HG03159 (cell line): Measurements from ENCODE around the gene IFT22.
A peak's percentile ranks its signal among the peaks of the same experiment; 100 is the strongest.
"Not testable (repeated sequence)": the region's sequence is repeated elsewhere in the genome, so short reads cannot be mapped to it uniquely, and the experiment has no call there.

Experiments used
- ATAC-seq: cut with Tn5 transposase; IDR thresholded peaks from one replicate; pipeline ENCODE4 v1.9.1; 2021; ENCODE audit warnings: mild to moderate bottlenecking, moderate library complexity; ENCODE audit not compliant: unreplicated experiment

Gene IFT22

GRCh38 chr7:101321491-101322401 lies at the start of gene IFT22:
Gene IFT22 (minus strand): TSS chr7:101321812. CDS start chr7:101321709, 103 bp downstream.
- peak; percentile 92 for ATAC-seq

DNA sequence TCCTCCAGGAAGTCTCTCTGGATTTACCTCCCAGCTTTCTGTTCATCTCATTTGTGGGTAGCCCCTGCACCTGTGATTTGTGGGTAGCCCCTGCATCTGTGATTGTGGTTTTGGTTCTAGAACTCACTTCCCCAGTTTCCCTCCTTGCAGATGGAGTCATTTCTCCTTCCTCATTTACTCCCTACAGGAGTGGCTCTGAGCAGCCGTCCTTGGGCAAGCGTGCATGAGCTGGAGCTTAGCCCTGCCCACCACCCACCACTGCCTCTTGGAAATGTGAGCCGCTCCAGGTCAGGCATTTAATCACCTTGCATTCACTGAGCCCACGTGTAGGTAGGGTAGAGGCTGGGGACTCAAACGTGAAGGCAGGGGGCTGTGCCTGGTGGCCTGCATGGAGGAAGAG lies 49.2 kb upstream of the IFT22 start:
- no peak for ATAC-seq

GRCh38 chr7:101368422-101369165 lies 47.0 kb upstream of the IFT22 start:
- ATAC-seq: no peak

GRCh38 chr7:101367676-101368075 lies 46.1 kb upstream of the IFT22 start:
- ATAC-seq: no peak

GRCh38 chr7:101365956-101366355 lies 44.3 kb upstream of the IFT22 start:
- no peak for ATAC-seq

- ATAC-seq: no peak
These were observed 42.2 kb upstream of the IFT22 start for GRCh38 chr7:101363734-101364374.

GRCh38 chr7:101363196-101363733 lies 41.7 kb upstream of the IFT22 start:
- no peak for ATAC-seq

DNA sequence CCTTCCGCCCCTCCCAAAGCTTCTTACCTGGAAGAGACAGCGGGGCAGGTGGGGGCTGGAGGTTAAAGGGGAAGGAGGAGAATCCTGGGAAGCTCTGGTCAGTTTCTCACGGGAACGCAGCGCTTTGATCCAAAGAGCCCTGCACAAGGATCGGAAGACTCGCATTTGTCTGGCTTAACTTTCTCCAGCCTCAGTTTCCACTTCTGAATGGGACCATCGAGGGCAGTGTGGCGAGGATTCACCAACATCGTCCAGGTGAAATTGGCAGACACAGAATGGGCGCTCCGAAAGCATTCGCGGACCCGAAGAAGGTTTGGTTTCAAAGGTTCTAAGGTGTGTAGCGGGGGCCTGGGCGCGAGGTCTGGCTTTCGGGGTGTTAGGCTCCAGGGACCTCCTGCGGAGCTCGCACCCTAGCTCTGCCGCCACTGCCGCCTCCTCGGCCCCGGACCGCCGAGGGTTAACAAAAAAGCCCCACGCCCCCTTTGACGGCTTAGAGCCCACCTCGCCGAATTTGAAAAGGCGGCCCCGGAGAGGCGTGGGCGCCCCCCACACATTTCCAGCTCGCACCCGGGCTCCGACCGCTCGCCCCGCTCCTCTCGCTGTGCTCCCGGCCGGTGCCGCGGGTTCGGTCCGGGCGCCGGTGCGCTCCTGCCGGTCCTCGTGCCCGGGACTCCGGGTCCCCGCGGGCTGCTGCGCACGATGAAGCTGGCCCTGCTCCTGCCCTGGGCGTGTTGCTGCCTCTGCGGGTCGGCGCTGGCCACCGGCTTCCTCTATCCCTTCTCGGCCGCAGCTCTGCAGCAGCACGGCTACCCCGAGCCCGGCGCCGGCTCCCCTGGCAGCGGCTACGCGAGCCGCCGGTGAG lies 41.0 kb upstream of the IFT22 start, which contains the start of gene COL26A1:
Gene COL26A1 (plus strand): TSS at position 542 of the 862 bp plus-strand sequence. CDS start 158 bp downstream, at position 700.
- ATAC-seq: no peak

DNA sequence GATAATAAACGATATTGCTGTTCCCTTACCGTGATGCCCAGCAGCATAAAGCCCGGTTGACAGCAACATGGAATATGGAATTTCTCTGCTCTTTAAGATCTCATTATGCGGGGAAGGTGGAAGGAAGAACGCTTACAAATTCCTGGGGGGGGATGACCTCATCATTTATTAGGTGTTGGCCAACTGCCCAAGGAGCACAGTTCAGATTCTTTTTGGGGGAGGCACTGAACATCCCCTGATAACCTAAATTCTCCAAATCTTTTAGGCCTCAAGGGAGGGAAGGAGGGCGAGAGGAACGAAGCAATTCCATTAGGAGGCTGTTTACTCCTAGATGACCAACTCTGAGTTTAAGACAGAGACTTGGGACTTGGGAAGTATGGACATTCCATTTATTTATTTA lies 35.8 kb upstream of the IFT22 start:
- no peak for ATAC-seq

DNA sequence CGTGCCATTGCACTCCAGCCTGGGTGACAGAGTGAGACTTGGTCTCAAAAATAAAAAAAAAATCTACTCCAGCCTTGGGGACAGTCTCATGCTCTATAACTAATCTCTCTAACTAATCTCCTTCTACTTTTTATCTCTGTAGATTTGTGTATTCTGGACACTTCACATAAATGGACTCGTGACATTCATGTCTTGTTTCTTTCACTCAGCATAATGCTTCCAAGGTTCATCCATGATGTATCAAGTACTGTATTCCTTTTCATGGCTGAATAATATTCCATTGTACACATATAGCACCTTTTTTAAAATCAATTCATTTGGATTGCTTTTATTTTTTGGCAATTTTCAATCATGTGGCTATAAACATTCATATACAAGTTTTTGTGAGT lies 31.3 kb upstream of the IFT22 start:
- ATAC-seq: no peak

DNA sequence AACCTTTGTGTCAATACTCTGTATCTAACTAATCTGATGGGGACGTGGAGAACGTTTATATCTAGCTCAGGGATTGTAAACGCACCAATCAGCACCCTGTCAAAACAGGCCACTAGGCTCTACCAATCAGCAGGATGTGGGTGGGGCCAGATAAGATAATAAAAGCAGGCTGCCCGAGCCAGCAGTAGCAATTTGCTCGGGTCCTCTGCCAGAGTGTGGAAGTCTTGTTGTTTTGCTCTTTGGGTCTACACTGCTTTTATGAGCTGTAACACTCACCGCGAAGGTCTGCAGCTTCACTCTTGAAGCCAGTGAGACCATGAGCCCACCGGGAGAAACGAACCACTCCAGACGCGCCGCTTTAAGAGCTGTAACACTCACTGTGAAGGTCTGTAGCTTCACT lies 27.7 kb upstream of the IFT22 start:
- ATAC-seq: not testable (repeated sequence)

GRCh38 chr7:101348456-101349067 lies 26.9 kb upstream of the IFT22 start:
- not testable (repeated sequence) for ATAC-seq

GRCh38 chr7:101347477-101347876 lies 25.9 kb upstream of the IFT22 start:
- no peak for ATAC-seq

DNA sequence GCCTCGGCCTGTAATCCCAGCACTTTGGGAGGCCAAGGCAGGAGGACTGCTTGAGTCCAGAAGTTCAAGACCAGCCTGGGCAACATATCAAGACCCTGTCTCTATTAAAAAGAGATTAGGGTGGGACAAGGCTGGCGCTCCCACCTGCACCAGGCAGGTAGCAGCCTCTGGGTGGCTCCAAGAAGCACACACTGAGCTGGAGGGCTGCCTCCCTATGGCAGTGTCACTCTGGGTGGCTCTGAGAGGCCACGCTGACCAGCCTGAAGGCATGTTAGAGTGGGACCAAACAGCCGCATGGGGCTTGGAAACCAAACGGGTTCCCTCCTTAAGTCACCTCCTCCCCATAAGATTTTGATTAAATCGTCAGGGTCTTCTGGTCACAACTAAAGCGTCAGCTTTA lies 21.3 kb upstream of the IFT22 start:
- no peak for ATAC-seq

- ATAC-seq: no peak
These were observed 18.8 kb upstream of the IFT22 start for GRCh38 chr7:101340379-101340778.

DNA sequence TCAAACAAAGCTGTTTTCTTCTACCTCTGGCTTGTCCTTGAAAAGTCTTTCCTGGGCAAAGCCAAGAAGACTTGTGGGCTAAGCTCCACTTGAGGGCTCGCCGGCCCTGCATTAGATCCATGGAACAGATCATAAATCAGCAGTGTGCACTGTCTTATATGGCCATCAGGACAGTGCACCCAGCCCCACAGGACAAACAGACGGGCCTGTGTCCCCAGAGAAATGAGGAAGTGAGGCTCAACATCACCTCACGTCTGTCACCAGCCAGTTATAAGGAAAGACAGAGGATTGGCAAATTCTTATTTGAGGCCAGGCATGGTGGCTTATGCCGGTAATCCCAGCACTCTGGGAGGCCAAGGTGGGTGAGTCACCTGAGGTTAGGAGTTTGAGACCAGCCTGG lies 12.3 kb upstream of the IFT22 start:
- no peak for ATAC-seq

GRCh38 chr7:101332026-101332425 lies 10.4 kb upstream of the IFT22 start:
- no peak for ATAC-seq

DNA sequence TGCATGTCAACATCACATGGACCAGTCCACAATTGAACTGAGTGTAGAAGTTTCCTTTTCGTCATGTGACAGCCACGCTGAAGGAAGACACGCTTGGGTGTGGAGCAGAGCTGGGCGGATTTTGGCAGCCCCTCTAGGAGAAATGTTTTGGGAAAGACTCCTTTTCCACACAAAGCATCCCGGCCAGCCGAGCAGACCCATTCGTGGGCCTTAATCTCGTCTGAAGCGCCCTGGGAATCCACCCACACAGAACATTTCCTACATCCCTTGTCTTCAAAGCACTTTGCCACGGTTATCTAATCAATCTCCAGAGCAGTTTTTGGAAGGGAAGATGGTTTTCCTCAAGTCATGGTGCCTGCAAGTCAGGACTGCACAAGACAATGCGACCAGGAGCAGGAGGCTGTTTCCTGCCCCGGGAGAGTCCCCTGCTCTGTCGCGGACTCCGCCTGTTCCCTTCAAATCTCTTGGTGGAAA lies 8.4 kb upstream of the IFT22 start:
- no peak for ATAC-seq

DNA sequence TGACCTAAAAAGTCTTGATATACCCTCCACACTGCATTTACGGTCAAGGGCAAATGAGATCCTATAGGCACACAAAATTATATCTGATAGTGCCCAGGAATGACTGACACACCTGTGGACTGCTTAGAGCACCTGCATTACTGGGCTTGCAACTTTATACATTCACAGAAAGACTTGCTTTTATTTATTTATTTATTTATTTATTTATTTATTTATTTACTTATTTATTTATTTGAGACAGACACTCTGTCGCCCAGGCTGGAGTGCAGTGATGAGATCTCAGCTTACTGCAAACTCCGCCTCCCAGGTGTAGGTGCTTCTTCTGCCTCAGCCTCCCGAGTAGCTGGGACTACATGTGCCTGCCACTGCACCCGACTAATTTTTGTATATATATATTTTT lies 6.5 kb upstream of the IFT22 start:
- no peak for ATAC-seq

- ATAC-seq: no peak
These were observed 2.2 kb downstream of the IFT22 start for GRCh38 chr7:101319401-101319800.
